ENCODE results near the gene NPHP4. TPM values are rescaled to one million over a fixed set of nuclear protein-coding genes. Genes with fewer than 3 reads are reported as not detected.

NPHP4 gene
- total and polyA plus RNA-seq, 10 of the 15 experiments (the other 5 are each of a cell fraction or from before 2014, with no cell fraction given) = 0.16 to 10.5 (median 3.1) TPM

GRCh38 chr1:5913078-5913845 is 79.0 kb downstream of the NPHP4 start:
- ChIA-PET POLR2A (no interaction called here), SMC1A (ENCODE audit: uncharacterized antibody, unreplicated experiment) (no interaction called here), RAD21 (ENCODE audit: unreplicated experiment) (no interaction called here), CTCF (interaction anchor here (0.6 to 4.9 kb wide), 2 partner anchors 132 to 402 kb away, joined by 3 to 30 read pairs; no protein-coding TSS in a partner anchor)
- H2AFZ ChIP-seq (ENCODE audit: control insufficient read depth, low read depth, low read length) = no peak overlapping the region
- no peak for DNase-seq (ENCODE audit: low read depth, low spot score)
- no peak overlapping the region for H3K4me2 ChIP-seq (ENCODE audit: control insufficient read depth, insufficient read depth)
- no peaks in the 10 kb centered on the region for H3K9me3 ChIP-seq (replicated peaks; ENCODE audit: control insufficient read depth, insufficient read depth, low read length)
- H4K20me1 ChIP-seq (ENCODE audit: control insufficient read depth, insufficient read depth) = no peaks in the 10 kb centered on the region
- in situ Hi-C loops (cut with MboI) = loop anchor here (5.0 kb wide), 1 partner anchor 401 kb away; no protein-coding TSS in a partner anchor
- no peak for ATAC-seq
- H3K4me3 ChIP-seq = no peak overlapping the region
- H3K27me3 ChIP-seq (replicated peaks in 1 of 2; ENCODE audit: control insufficient read depth in 2 of 2, insufficient read depth in 2 of 2, low read length in 1 of 2) = no peaks in the 10 kb centered on the region
- no peak overlapping the region for H3K27ac ChIP-seq (ENCODE audit: control insufficient read depth, insufficient read depth)
- H3K4me1 ChIP-seq (ENCODE audit: control insufficient read depth, insufficient read depth, low read length) = peaks cover 4% of the 10 kb centered on the region
- H3K36me3 ChIP-seq (ENCODE audit: control insufficient read depth in 2 of 2, insufficient read depth in 2 of 2, low read length in 1 of 2) = no peaks in the 10 kb centered on the region
- no peak overlapping the region for H3K9ac ChIP-seq (ENCODE audit: control insufficient read depth, insufficient read depth, low read length)
- 81% methylated on average over 12 of the region's 14 CpGs for WGBS (ENCODE audit: insufficient coverage, insufficient replicate concordance, low lambda C conversion rate, missing lambda C conversion rate)
- no TSS peak for BruUV-seq (replicated peaks)
- intact Hi-C loops (cut with micrococcal nuclease; ENCODE audit: unreplicated experiment) = no loop called here
- no peaks in the 10 kb centered on the region for H3K79me2 ChIP-seq (ENCODE audit: control insufficient read depth, insufficient read depth, low read length)
- no peak for FAIRE-seq
- TF ChIP-seq ZNF274 (IDR thresholded peaks at IDR 0.05; ENCODE audit: insufficient read depth, insufficient read length) = no peak
- no peak for TF ChIP-seq KAT2A (conservative IDR thresholded peaks at IDR 0.05; ENCODE audit: control insufficient read depth, low read depth, low read length)
- TF ChIP-seq LARP7 (IDR thresholded peaks at IDR 0.05) = no peak
- no peak for TF ChIP-seq ETV6 (conservative IDR thresholded peaks at IDR 0.05 in 1 of 2, IDR thresholded peaks at IDR 0.05 in 1 of 2; ENCODE audit: borderline replicate concordance in 1 of 2, low read depth in 1 of 2)
- no peak for TF ChIP-seq JUNB (IDR thresholded peaks at IDR 0.05)
- TF ChIP-seq BMI1 (IDR thresholded peaks at IDR 0.05; ENCODE audit: borderline replicate concordance) = no peak
- TF ChIP-seq IKZF1 (conservative IDR thresholded peaks at IDR 0.05) = no peak
- TF ChIP-seq SIN3A (IDR thresholded peaks at IDR 0.05; ENCODE audit: low read depth, low read length) = no peak
- no peak for TF ChIP-seq SP1 (IDR thresholded peaks at IDR 0.05; ENCODE audit: low read depth, low read length)
- TF ChIP-seq NR2F1 (conservative IDR thresholded peaks at IDR 0.05) = no peak
- TF ChIP-seq TARDBP (IDR thresholded peaks at IDR 0.05; ENCODE audit: borderline replicate concordance) = no peak
- no peak for TF ChIP-seq NFIC (IDR thresholded peaks at IDR 0.05; ENCODE audit: low read depth, low read length)
- TF ChIP-seq MEF2B (IDR thresholded peaks at IDR 0.05; ENCODE audit: partially characterized antibody, poor library complexity, severe bottlenecking) = no peak
- no peak for TF ChIP-seq PRDM15 (CRISPR knock-in tag; IDR thresholded peaks at IDR 0.05)
- TF ChIP-seq, protein P1, sequence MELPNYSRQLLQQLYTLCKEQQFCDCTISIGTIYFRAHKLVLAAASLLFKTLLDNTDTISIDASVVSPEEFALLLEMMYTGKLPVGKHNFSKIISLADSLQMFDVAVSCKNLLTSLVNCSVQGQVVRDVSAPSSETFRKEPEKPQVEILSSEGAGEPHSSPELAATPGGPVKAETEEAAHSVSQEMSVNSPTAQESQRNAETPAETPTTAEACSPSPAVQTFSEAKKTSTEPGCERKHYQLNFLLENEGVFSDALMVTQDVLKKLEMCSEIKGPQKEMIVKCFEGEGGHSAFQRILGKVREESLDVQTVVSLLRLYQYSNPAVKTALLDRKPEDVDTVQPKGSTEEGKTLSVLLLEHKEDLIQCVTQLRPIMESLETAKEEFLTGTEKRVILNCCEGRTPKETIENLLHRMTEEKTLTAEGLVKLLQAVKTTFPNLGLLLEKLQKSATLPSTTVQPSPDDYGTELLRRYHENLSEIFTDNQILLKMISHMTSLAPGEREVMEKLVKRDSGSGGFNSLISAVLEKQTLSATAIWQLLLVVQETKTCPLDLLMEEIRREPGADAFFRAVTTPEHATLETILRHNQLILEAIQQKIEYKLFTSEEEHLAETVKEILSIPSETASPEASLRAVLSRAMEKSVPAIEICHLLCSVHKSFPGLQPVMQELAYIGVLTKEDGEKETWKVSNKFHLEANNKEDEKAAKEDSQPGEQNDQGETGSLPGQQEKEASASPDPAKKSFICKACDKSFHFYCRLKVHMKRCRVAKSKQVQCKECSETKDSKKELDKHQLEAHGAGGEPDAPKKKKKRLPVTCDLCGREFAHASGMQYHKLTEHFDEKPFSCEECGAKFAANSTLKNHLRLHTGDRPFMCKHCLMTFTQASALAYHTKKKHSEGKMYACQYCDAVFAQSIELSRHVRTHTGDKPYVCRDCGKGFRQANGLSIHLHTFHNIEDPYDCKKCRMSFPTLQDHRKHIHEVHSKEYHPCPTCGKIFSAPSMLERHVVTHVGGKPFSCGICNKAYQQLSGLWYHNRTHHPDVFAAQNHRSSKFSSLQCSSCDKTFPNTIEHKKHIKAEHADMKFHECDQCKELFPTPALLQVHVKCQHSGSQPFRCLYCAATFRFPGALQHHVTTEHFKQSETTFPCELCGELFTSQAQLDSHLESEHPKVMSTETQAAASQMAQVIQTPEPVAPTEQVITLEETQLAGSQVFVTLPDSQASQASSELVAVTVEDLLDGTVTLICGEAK (IDR thresholded peaks at IDR 0.05; ENCODE audit: borderline replicate concordance) = no peak

Measured in GM12878 (cell line).